Loucy (cell line): Measurements from ENCODE around the gene CDKL4.

ENCODE experiments used
- H2AFZ ChIP-seq: fragments of 200-600 bp; sonication (generic); 2 replicates; pipeline ENCODE4 v1.6.0; 2016; ENCODE audit warnings: antibody characterized with exemption, mild to moderate bottlenecking, low read length, moderate library complexity
- H3F3A ChIP-seq: fragments of 200-600 bp; 2 replicates; pipeline ENCODE4 v1.6.0; 2016; ENCODE audit warnings: antibody characterized with exemption, low read depth, mild to moderate bottlenecking
- H3K27me3 ChIP-seq: fragments of 200-600 bp; sonication (generic); 2 replicates; pipeline ENCODE4 v1.6.1; 2014; ENCODE audit warnings: low read length, mild to moderate bottlenecking; ENCODE audit not compliant: insufficient read depth, poor library complexity, severe bottlenecking
- H3K36me3 ChIP-seq: fragments of 200-600 bp; sonication (generic); 2 replicates; pipeline ENCODE4 v1.6.1; 2016; ENCODE audit warnings: low read length; ENCODE audit not compliant: insufficient read depth
- H3K4me1 ChIP-seq: fragments of 200-600 bp; sonication (generic); 2 replicates; pipeline ENCODE4 v1.5.1; 2014; ENCODE audit warnings: low read length, mild to moderate bottlenecking; ENCODE audit not compliant: insufficient read depth, poor library complexity, severe bottlenecking
- H3K4me2 ChIP-seq: fragments of 200-600 bp; sonication (generic); 2 replicates; pipeline ENCODE4 v1.6.0; 2014; ENCODE audit warnings: antibody characterized with exemption, low read length, low read depth, mild to moderate bottlenecking; ENCODE audit not compliant: poor library complexity, severe bottlenecking
- H3K4me3 ChIP-seq: fragments of 200-600 bp; sonication (generic); 2 replicates; pipeline ENCODE4 v1.5.1; 2014; ENCODE audit warnings: low read length, mild to moderate bottlenecking, mixed read lengths; ENCODE audit not compliant: poor library complexity, severe bottlenecking
- H3K79me2 ChIP-seq: fragments of 200-600 bp; sonication (generic); 2 replicates; pipeline ENCODE4 v1.6.1; 2014; ENCODE audit warnings: low read length; ENCODE audit not compliant: insufficient read depth
- H3K9ac ChIP-seq: fragments of 200-600 bp; sonication (generic); 2 replicates; pipeline ENCODE4 v1.6.0; 2014; ENCODE audit warnings: mild to moderate bottlenecking, low read depth, low read length, moderate library complexity; ENCODE audit not compliant: poor library complexity, severe bottlenecking
- H3K9me2 ChIP-seq: fragments of 200-600 bp; sonication (generic); replicated peaks from 2 replicates; pipeline ENCODE4 v1.6.1; 2016; ENCODE audit warnings: low read depth, low read length, mixed read lengths
- H3K9me3 ChIP-seq: fragments of 200-600 bp; sonication (generic); 2 replicates; pipeline ENCODE4 v1.6.1; 2014; ENCODE audit warnings: mild to moderate bottlenecking, antibody characterized with exemption, low read length, low read depth; ENCODE audit not compliant: insufficient read depth
- H4K20me1 ChIP-seq: fragments of 200-600 bp; sonication (generic); 2 replicates; pipeline ENCODE4 v1.6.0; 2014; ENCODE audit warnings: antibody characterized with exemption, low read length, mild to moderate bottlenecking; ENCODE audit not compliant: insufficient read depth, poor library complexity, severe bottlenecking
- EZH2phosphoT487 ChIP-seq: fragments of 200-600 bp; IDR thresholded peaks from 2 replicates; pipeline ENCODE4 v1.6.1; 2018; ENCODE audit warnings: antibody characterized with exemption, mild to moderate bottlenecking, moderate library complexity, borderline replicate concordance
- TF ChIP-seq, protein P1 (sequence below): fragments of 200-600 bp; sonication (generic); conservative IDR thresholded peaks from 2 replicates; pipeline ENCODE4 v1.5.1; 2014; ENCODE audit warnings: mild to moderate bottlenecking, antibody characterized with exemption, low read length

CDKL4 gene

DNA sequence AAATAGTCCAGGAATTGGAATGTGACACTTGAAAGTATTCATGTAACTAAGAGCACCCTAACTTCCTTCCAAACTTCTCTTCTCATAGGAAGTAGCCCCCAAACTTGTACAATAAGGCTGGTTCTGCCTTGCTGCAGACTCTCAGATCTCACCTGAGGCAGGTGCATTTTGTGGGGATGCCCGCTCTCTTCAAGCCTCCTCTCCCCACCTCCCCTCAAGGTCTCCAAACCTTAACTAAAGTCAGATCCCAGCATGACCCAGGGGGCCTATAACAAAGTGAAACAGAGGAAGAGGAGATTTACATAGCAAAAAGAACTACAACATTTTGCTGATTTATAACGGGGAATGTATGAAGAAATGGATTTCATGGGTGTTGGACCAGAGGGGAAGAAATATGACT, 23.6 kb downstream of the CDKL4 start:
- no peak for TF ChIP-seq EZH2phosphoT487
- TF ChIP-seq, protein P1, sequence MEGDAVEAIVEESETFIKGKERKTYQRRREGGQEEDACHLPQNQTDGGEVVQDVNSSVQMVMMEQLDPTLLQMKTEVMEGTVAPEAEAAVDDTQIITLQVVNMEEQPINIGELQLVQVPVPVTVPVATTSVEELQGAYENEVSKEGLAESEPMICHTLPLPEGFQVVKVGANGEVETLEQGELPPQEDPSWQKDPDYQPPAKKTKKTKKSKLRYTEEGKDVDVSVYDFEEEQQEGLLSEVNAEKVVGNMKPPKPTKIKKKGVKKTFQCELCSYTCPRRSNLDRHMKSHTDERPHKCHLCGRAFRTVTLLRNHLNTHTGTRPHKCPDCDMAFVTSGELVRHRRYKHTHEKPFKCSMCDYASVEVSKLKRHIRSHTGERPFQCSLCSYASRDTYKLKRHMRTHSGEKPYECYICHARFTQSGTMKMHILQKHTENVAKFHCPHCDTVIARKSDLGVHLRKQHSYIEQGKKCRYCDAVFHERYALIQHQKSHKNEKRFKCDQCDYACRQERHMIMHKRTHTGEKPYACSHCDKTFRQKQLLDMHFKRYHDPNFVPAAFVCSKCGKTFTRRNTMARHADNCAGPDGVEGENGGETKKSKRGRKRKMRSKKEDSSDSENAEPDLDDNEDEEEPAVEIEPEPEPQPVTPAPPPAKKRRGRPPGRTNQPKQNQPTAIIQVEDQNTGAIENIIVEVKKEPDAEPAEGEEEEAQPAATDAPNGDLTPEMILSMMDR, result no peak
- no peaks in the 10 kb centered on the region for H3K27me3 ChIP-seq

GRCh38 chr2:39218391-39218790, 25.4 kb downstream of the CDKL4 start:
- H2AFZ ChIP-seq, result no peak overlapping the region; the same call in 1 of the 2 replicates
- peaks cover 48% of the 10 kb centered on the region for H3K4me1 ChIP-seq
- no peak overlapping the region for H3K4me3 ChIP-seq
- H3F3A ChIP-seq, result peaks cover 11% of the 10 kb centered on the region
- H4K20me1 ChIP-seq, result no peaks in the 10 kb centered on the region
- H3K4me2 ChIP-seq, result no peak overlapping the region
- no peaks in the 10 kb centered on the region for H3K27me3 ChIP-seq
- no peaks in the 10 kb centered on the region for H3K36me3 ChIP-seq
- no peaks in the 10 kb centered on the region for H3K79me2 ChIP-seq
- no peaks in the 10 kb centered on the region for H3K9me3 ChIP-seq
- no peak overlapping the region for H3K9ac ChIP-seq
- H3K9me2 ChIP-seq, result no peaks in the 10 kb centered on the region
- TF ChIP-seq, protein P1, result no peak
- TF ChIP-seq EZH2phosphoT487, result no peak

More for the DNA sequence above, 23.6 kb downstream of the CDKL4 start:
- Histone ChIP-seq H3K4me2 (no peak overlapping the region), H3K36me3 (no peaks in the 10 kb centered on the region), H4K20me1 (no peaks in the 10 kb centered on the region), H3K79me2 (no peaks in the 10 kb centered on the region), H3F3A (peaks cover 11% of the 10 kb centered on the region), H3K9me3 (no peaks in the 10 kb centered on the region), H3K4me3 (no peak overlapping the region), H3K9ac (no peak overlapping the region), H3K9me2 (no peaks in the 10 kb centered on the region), H2AFZ (peak overlapping the region; percentile 13; the same call in 1 of the 2 replicates), H3K4me1 (peaks cover 40% of the 10 kb centered on the region)

DNA sequence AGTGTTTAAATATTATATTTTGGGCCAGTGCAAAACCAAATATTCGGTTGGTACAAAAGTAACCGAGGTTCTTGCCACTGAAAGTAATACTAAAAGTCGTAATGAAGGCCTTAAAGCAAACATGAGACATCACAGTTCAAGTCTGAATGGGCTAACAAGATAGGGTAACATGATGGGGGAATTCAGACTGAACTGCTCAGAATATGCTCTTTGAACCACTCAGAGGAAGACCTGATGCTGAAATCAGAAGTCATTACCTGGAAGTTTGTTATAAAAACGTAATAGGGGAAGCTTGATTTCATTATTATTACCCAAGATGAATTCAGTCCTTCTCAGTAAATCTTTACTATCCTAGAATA, 26.6 kb downstream of the CDKL4 start:
- H3K4me3 ChIP-seq, result peak overlapping the region; percentile 67
- no peaks in the 10 kb centered on the region for H4K20me1 ChIP-seq
- H3K4me2 ChIP-seq, result peak overlapping the region; percentile 79
- peaks cover 48% of the 10 kb centered on the region for H3K4me1 ChIP-seq
- H3K9me3 ChIP-seq, result no peaks in the 10 kb centered on the region
- H3K9me2 ChIP-seq, result no peaks in the 10 kb centered on the region
- H3F3A ChIP-seq, result peaks cover 11% of the 10 kb centered on the region
- peak overlapping the region; percentile 10; the same call in 1 of the 2 replicates for H2AFZ ChIP-seq
- no peaks in the 10 kb centered on the region for H3K79me2 ChIP-seq
- no peaks in the 10 kb centered on the region for H3K27me3 ChIP-seq
- TF ChIP-seq, protein P1, result no peak
- TF ChIP-seq EZH2phosphoT487, result no peak
- H3K36me3 ChIP-seq, result no peaks in the 10 kb centered on the region
- peak overlapping the region; percentile 53 for H3K9ac ChIP-seq
